HEK293T (cell line): ENCODE results near the gene CTNNA3.

Experiments
- ARNT ChIP-seq: fragments of 450-650 bp; IDR thresholded peaks from 2 replicates; pipeline ENCODE4 v1.6.1; 2017; ENCODE audit warnings: mild to moderate bottlenecking
- BHLHE40 ChIP-seq: fragments of 450-650 bp; IDR thresholded peaks from 2 replicates; pipeline ENCODE4 v1.6.1; 2016; ENCODE audit warnings: mild to moderate bottlenecking, moderate library complexity, borderline replicate concordance
- ELF4 ChIP-seq: fragments of 450-650 bp; IDR thresholded peaks from 2 replicates; pipeline ENCODE4 v1.6.1; 2017; ENCODE audit warnings: antibody characterized with exemption
- FOXA1 ChIP-seq: fragments of 450-650 bp; IDR thresholded peaks from 2 replicates; pipeline ENCODE4 v1.6.1; 2016; ENCODE audit warnings: mild to moderate bottlenecking
- FOXM1 ChIP-seq: fragments of 450-650 bp; IDR thresholded peaks from 2 replicates; pipeline ENCODE4 v1.6.1; 2017; ENCODE audit warnings: mild to moderate bottlenecking, borderline replicate concordance
- HDGF ChIP-seq: fragments of 450-650 bp; IDR thresholded peaks from 2 replicates; pipeline ENCODE4 v1.6.1; 2017; ENCODE audit warnings: antibody characterized with exemption, borderline replicate concordance
- NFRKB ChIP-seq: fragments of 450-650 bp; IDR thresholded peaks from 2 replicates; pipeline ENCODE4 v1.6.1; 2016; ENCODE audit warnings: mild to moderate bottlenecking, moderate library complexity
- SP1 ChIP-seq: fragments of 450-650 bp; IDR thresholded peaks from 2 replicates; pipeline ENCODE4 v1.6.1; 2017
- TF ChIP-seq, protein P1 (sequence below): fragments of 450-650 bp; IDR thresholded peaks from 2 replicates; pipeline ENCODE4 v1.6.1; 2016

DNA sequence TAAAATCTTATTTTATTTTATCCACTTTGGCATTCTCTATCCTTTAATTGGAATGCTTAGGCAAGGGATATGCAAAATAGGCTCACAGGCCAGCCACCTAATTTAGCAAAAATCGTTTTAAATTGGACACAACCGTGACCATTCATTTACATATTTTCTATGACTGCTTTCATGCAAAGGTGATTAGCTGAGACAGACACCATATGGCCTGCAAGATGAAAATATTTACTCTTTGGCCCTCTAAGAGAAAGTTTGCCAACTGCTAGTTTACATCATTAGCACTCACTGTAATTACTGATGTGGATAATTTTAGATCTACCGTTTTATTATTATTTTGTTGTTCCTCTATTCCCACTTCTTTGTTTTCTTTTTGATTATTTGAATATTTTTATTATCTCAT lies 1145.6 kb downstream of the CTNNA3 start:
- TF ChIP-seq HDGF (no peak), FOXA1 (no peak), ARNT (no peak), SP1 (no peak), BHLHE40 (no peak), FOXM1 (no peak), NFRKB (no peak), ELF4 (no peak)
- TF ChIP-seq, protein P1, sequence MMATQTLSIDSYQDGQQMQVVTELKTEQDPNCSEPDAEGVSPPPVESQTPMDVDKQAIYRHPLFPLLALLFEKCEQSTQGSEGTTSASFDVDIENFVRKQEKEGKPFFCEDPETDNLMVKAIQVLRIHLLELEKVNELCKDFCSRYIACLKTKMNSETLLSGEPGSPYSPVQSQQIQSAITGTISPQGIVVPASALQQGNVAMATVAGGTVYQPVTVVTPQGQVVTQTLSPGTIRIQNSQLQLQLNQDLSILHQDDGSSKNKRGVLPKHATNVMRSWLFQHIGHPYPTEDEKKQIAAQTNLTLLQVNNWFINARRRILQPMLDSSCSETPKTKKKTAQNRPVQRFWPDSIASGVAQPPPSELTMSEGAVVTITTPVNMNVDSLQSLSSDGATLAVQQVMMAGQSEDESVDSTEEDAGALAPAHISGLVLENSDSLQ = no peak
